K562 (cell line): ENCODE measurements around the gene GPX6. TPM values are rescaled to one million over a fixed set of nuclear protein-coding genes. Genes with fewer than 3 reads are reported as not detected.

Experiments used
- ATAC-seq: fragments of 200-7000 bp; cut with Tn5 transposase; 3 replicates; pipeline ENCODE4 v1.9.1; 2020; ENCODE audit warnings: moderate library complexity
- BruUV-seq: library from RNA; stranded (reverse); fragments of 400-500 nt; replicated peaks from 2 replicates; lab custom pipeline; 2021; lab: Mats Ljungman, UMichigan
- CTCF ChIA-PET: fragments of 300-600 bp; formaldehyde crosslinking; extraction: SDS; loops from one replicate; lab custom pipeline; 2021; ENCODE audit warnings: low intra/inter-chr PET ratio; lab: Yijun Ruan, JAX
- POLR2A ChIA-PET: fragments of 300-600, 350-650 bp; sonication (Branson Sonifier 250); formaldehyde crosslinking; extraction: SDS; loops from one replicate; lab custom pipeline; 2021; ENCODE audit warnings: antibody characterized with exemption, inconsistent platforms; lab: Yijun Ruan, JAX
- DNase-seq, 4 experiments: peaks; one replicate each; pipeline versions ENCODE4 v3.0.0 to v3.0.0-alpha.2; 2011 to 2018; ENCODE audit warnings: low spot score in 3 of 4, mixed read lengths in 3 of 4; ENCODE audit errors: extremely low read depth in 1 of 4
- FAIRE-seq: peaks from 2 replicates; lab custom pipeline; 2011; peaks lifted over from hg19 to GRCh38; lab: Jason Lieb, UNC
- H2AFZ ChIP-seq: 2 replicates; pipeline ENCODE4 v1.6.0; 2011; ENCODE audit warnings: low read depth, low read length, control low read depth, inconsistent platforms
- H3K27ac ChIP-seq: fragments of 200-600 bp; 3 replicates; pipeline ENCODE4 v1.8.0; 2011; ENCODE audit warnings: low read depth, mild to moderate bottlenecking, control low read depth, inconsistent platforms, low read length, moderate library complexity, mixed read lengths; ENCODE audit errors: extremely low read depth
- H3K27me3 ChIP-seq, 2 experiments: fragments of 300-600 bp in 1 of 2; 2 replicates in 1 of 2; 3 replicates in 1 of 2; pipeline versions ENCODE4 v1.6.0 to v1.8.0; 2011; ENCODE audit warnings: inconsistent platforms in 2 of 2, low read length in 2 of 2, mild to moderate bottlenecking in 1 of 2, mixed read lengths in 1 of 2, moderate library complexity in 1 of 2; ENCODE audit not compliant: control insufficient read depth in 2 of 2, insufficient read depth in 2 of 2
- H3K36me3 ChIP-seq: fragments of 300-600 bp; 3 replicates; pipeline ENCODE4 v1.8.0; 2011; ENCODE audit warnings: mild to moderate bottlenecking, low read length, inconsistent platforms; ENCODE audit not compliant: control insufficient read depth, insufficient read depth
- H3K4me1 ChIP-seq, 2 experiments: fragments of 200-600 bp in 1 of 2; replicated peaks in 1 of 2; 2 replicates in 1 of 2; 3 replicates in 1 of 2; pipeline versions ENCODE4 v1.5.1 to v1.8.0; 2011; ENCODE audit warnings: inconsistent platforms in 2 of 2, low read length in 2 of 2, mild to moderate bottlenecking in 1 of 2, mixed read lengths in 1 of 2, moderate library complexity in 1 of 2; ENCODE audit not compliant: control insufficient read depth in 2 of 2, insufficient read depth in 2 of 2
- H3K4me2 ChIP-seq: 2 replicates; pipeline ENCODE4 v1.6.1; 2011; ENCODE audit warnings: low read length, control low read depth, inconsistent platforms, mixed read lengths; ENCODE audit not compliant: insufficient read depth
- H3K4me3 ChIP-seq: fragments of 200-600 bp; sonication (generic), shearing (Covaris generic); 2 replicates; pipeline ENCODE4 v1.5.1; 2016; ENCODE audit warnings: control low read depth, inconsistent platforms
- H3K79me2 ChIP-seq: fragments of 200-600 bp; 3 replicates; pipeline ENCODE4 v1.8.0; 2011; ENCODE audit warnings: low read length, inconsistent platforms; ENCODE audit not compliant: control insufficient read depth, insufficient read depth
- H3K9ac ChIP-seq, 2 experiments: 2 replicates each; pipeline versions ENCODE4 v1.6.0 to v1.6.1; 2011; ENCODE audit warnings: low read depth in 2 of 2, low read length in 2 of 2, control low read depth in 1 of 2, inconsistent platforms in 1 of 2, mild to moderate bottlenecking in 1 of 2, mixed read lengths in 1 of 2; ENCODE audit not compliant: insufficient read depth in 1 of 2
- H3K9me1 ChIP-seq: one replicate; pipeline ENCODE4 v1.6.0; 2011; ENCODE audit warnings: inconsistent platforms, mild to moderate bottlenecking, low read length, moderate library complexity; ENCODE audit not compliant: control insufficient read depth, insufficient read depth
- H3K9me3 ChIP-seq: replicated peaks from 2 replicates; pipeline ENCODE4 v1.5.1; 2011; ENCODE audit warnings: low read depth, low read length, inconsistent platforms; ENCODE audit not compliant: control insufficient read depth, insufficient read depth
- H4K20me1 ChIP-seq: replicated peaks from 2 replicates; pipeline ENCODE4 v1.6.1; 2011; ENCODE audit warnings: low read length, inconsistent platforms, mixed read lengths; ENCODE audit not compliant: control insufficient read depth, insufficient read depth
- C11orf30 ChIP-seq: fragments of 450-650 bp; IDR thresholded peaks from 2 replicates; pipeline ENCODE4 v1.6.1; 2016; ENCODE audit warnings: low read depth, mild to moderate bottlenecking
- FOXA3 ChIP-seq, 2 experiments: fragments of 450-650 bp in 1 of 2; sonication (generic) in 1 of 2; formaldehyde crosslinking; IDR thresholded peaks in 1 of 2; conservative IDR thresholded peaks in 1 of 2; 2 replicates each; pipeline versions ENCODE4 v1.4.0 to v1.8.0; 2020 to 2022; ENCODE audit warnings: mild to moderate bottlenecking in 2 of 2, missing genetic modification reagents in 1 of 2
- JUND ChIP-seq, 2 experiments: IDR thresholded peaks; 2 replicates in 1 of 2; 3 replicates in 1 of 2; pipeline ENCODE4 v1.6.1; 2011; ENCODE audit warnings: borderline replicate concordance in 2 of 2, low read depth in 2 of 2, low read length in 2 of 2, improper control_type of control experiment in 1 of 2, missing biosample characterization in 1 of 2, missing genetic modification characterization in 1 of 2, missing genetic modification reagents in 1 of 2
- KDM5B ChIP-seq: fragments of 200-600 bp; sonication (generic); IDR thresholded peaks from 2 replicates; pipeline ENCODE4 v1.6.1; 2012; ENCODE audit warnings: low read depth, mild to moderate bottlenecking, moderate library complexity, low read length, control low read depth, inconsistent platforms; ENCODE audit not compliant: insufficient replicate concordance
- NRF1 ChIP-seq, 2 experiments: fragments of 450-650 bp; IDR thresholded peaks in 1 of 2; conservative IDR thresholded peaks in 1 of 2; 2 replicates each; pipeline ENCODE4 v1.6.1; 2014; ENCODE audit warnings: mild to moderate bottlenecking in 2 of 2
- POLR2A ChIP-seq: fragments of 450-650 bp; conservative IDR thresholded peaks from 2 replicates; pipeline ENCODE4 v1.6.1; 2016
- POU5F1 ChIP-seq: fragments of 150-350 bp; IDR thresholded peaks from 2 replicates; pipeline ENCODE4 v1.6.1; 2014; ENCODE audit warnings: borderline replicate concordance, low read length, low read depth, mild to moderate bottlenecking; ENCODE audit not compliant: partially characterized antibody
- TEAD4 ChIP-seq, 2 experiments: sonication (generic) in 1 of 2; formaldehyde crosslinking in 1 of 2; IDR thresholded peaks; 2 replicates each; pipeline versions ENCODE4 v1.6.1 to v1.8.0; 2012 to 2022; ENCODE audit warnings: borderline replicate concordance in 1 of 2, inconsistent platforms in 1 of 2, low read length in 1 of 2, mild to moderate bottlenecking in 1 of 2, missing genetic modification reagents in 1 of 2
- ZNF584 ChIP-seq: fragments of 200-800 bp; sonication (Bioruptor generic); IDR thresholded peaks from 2 replicates; pipeline ENCODE4 v1.6.1; 2016; ENCODE audit warnings: low read depth, mild to moderate bottlenecking, missing genetic modification characterization, missing compliant biosample characterization
- WGBS: fragments of 100-300 bp; shearing (Covaris generic); methylation state at CpG from one replicate; pipeline ENCODE4 v1.1.6; 2016; ENCODE audit warnings: low coverage, mixed read lengths; ENCODE audit not compliant: insufficient coverage; ENCODE audit errors: missing lambda C conversion rate; 5-methylcytosine and 5-hydroxymethylcytosine counted together
- in situ Hi-C: fragments of 300-500 bp; cut with MboI; formaldehyde crosslinking; loops from 4 replicates; pipeline ENCODE4 v1.15.0; 2018; ENCODE audit warnings: inconsistent platforms, mixed read lengths
- intact Hi-C: fragments of 100-400 bp; cut with micrococcal nuclease; formaldehyde crosslinking; loops from 2 replicates; pipeline ENCODE4 v1.14.2; 2022
- polyA plus RNA-seq, 8 experiments: library from polyadenylated mRNA; depleted of rRNA in 4 of 8; stranded (reverse) in 5 of 8; unstranded in 3 of 8; fragments of >200 nt; fragmentation: Nextera tagmentation in 2 of 8; fragmentation: Illumina TruSeq in 1 of 8; extraction: Ambion mirVana in 2 of 8; extraction: Trizol in 1 of 8; gene quantifications; 2 replicates each; pipeline versions ENCODE4 v1.2.1 to v1.2.3, GENCODE V29; 2011 to 2014; ENCODE audit warnings: inconsistent platforms in 1 of 8, missing spikeins in 1 of 8
- total RNA-seq, 7 experiments: library from RNA; depleted of rRNA in 6 of 7; stranded (reverse); fragments of >200 nt in 6 of 7; fragmentation: Illumina TruSeq in 2 of 7; extraction: Trizol in 2 of 7; gene quantifications; 2 replicates each; pipeline versions ENCODE4 v1.2.1 to v1.2.3, GENCODE V29; 2011 to 2021; ENCODE audit warnings: low replicate concordance in 1 of 7
- TF ChIP-seq, protein P1 (sequence below), 2 experiments: fragments of 450-650 bp; conservative IDR thresholded peaks; 2 replicates each; pipeline ENCODE4 v1.6.1; 2017; ENCODE audit warnings: mild to moderate bottlenecking in 2 of 2, moderate library complexity in 2 of 2
- TF ChIP-seq, protein P2 (sequence below): sonication (generic); formaldehyde crosslinking; IDR thresholded peaks from 2 replicates; pipeline ENCODE4 v1.8.1; 2023; ENCODE audit warnings: mild to moderate bottlenecking, missing genetic modification reagents, moderate library complexity
- TF ChIP-seq, protein P3 (sequence below): sonication (generic); IDR thresholded peaks from 2 replicates; pipeline ENCODE4 v1.6.1; 2016
- TF ChIP-seq, protein P4 (sequence below): fragments of 450-650 bp; formaldehyde crosslinking; IDR thresholded peaks from 2 replicates; pipeline ENCODE4 v1.4.0; 2020; ENCODE audit warnings: mild to moderate bottlenecking, mixed read lengths

Gene GPX6
- total and polyA plus RNA-seq, 9 of the 15 experiments (the other 6 are each of a cell fraction or from before 2014, with no cell fraction given), result not detected

DNA sequence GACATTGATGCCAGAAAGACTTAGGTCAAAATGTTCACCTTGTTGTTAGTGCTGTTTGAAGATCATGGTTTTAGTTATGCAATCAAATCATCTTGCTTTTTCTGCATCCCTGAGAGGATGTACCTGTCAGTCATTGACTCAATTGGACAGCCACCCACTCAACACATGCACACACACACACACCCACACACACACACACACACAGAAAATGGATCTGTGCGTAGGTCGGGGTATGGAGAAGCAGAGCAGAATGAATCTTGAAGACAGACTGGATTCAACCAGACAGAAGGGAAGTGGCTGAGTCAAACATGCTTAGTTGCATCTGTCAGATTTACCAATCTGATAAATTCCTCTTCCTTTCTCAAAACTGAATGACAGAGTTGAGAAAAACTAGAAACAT is 53.2 kb downstream of the GPX6 start (continued):
- TF ChIP-seq NRF1 (conservative IDR thresholded peaks at IDR 0.05 in 1 of 2, IDR thresholded peaks at IDR 0.05 in 1 of 2), result peak in 1 of 2 experiments; percentile 31; a peak in 1 of 4 replicates
- TF ChIP-seq ZNF584 (CRISPR knock-in tag), result peak; percentile 32; the same call in 1 of the 2 replicates
- TF ChIP-seq, protein P1, sequence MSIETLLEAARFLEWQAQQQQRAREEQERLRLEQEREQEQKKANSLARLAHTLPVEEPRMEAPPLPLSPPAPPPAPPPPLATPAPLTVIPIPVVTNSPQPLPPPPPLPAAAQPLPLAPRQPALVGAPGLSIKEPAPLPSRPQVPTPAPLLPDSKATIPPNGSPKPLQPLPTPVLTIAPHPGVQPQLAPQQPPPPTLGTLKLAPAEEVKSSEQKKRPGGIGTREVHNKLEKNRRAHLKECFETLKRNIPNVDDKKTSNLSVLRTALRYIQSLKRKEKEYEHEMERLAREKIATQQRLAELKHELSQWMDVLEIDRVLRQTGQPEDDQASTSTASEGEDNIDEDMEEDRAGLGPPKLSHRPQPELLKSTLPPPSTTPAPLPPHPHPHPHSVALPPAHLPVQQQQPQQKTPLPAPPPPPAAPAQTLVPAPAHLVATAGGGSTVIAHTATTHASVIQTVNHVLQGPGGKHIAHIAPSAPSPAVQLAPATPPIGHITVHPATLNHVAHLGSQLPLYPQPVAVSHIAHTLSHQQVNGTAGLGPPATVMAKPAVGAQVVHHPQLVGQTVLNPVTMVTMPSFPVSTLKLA (conservative IDR thresholded peaks at IDR 0.05), result 0 out of 4 replicates have a peak, but pooled peaks of 1 of the 2 experiments have one; percentile 16
- TF ChIP-seq TEAD4 (IDR thresholded peaks at IDR 0.05; ENCODE audit: low read length), result peak; percentile 76; the same call in 1 of the 2 replicates
- TF ChIP-seq TEAD4 (CRISPR knock-in tag; IDR thresholded peaks at IDR 0.05; ENCODE audit: borderline replicate concordance), result no peak
- TF ChIP-seq KDM5B, result no peak

DNA sequence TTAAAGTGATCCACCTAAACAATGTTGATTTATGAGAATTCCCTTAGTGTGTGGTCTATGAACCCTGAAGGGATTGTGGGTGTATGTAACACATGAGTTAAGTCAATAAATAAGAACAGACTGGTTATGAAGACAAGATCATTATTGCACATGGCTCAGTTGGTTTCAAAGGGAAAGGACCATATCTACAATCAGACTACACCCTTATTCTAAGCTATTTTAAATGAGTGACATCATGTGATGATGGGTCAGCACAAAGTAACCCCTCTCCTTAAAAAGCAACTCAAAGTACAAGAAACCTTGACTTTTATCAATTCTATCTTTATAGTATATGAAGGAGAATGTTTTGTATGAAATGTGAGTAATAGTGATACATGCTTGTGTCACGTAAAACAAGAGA is 57.0 kb downstream of the GPX6 start:
- Histone ChIP-seq H3K79me2 (no peaks in the 10 kb centered on the region), H3K4me1 (peaks cover 0 to 6% of the 10 kb centered on the region in 2 experiments; a peak in 1 of 5 replicates), H3K9me1 (no peaks in the 10 kb centered on the region), H2AFZ (no peak overlapping the region), H4K20me1 (no peaks in the 10 kb centered on the region), H3K9me3 (no peaks in the 10 kb centered on the region), H3K4me3 (no peak overlapping the region), H3K27me3 (no peaks in the 10 kb centered on the region; a peak in 1 of 5 replicates), H3K27ac (no peak overlapping the region), H3K9ac (no peak overlapping the region), H3K4me2 (no peak overlapping the region), H3K36me3 (no peaks in the 10 kb centered on the region)
- POLR2A ChIA-PET, result interaction anchor here (0.6 kb wide), 1 partner anchor 1091 kb away, joined by 3 read pairs; a partner anchor contains a TSS
- CTCF ChIA-PET, result no interaction called here
- 14% methylated on average over 1 of the region's 1 CpG for WGBS
- FAIRE-seq, result no peak
- in situ Hi-C loops (no loop called here), intact Hi-C loops (no loop called here)
- ATAC-seq, result no peak
- DNase-seq, result no peak
- no TSS peak for BruUV-seq
- TF ChIP-seq, protein P2, sequence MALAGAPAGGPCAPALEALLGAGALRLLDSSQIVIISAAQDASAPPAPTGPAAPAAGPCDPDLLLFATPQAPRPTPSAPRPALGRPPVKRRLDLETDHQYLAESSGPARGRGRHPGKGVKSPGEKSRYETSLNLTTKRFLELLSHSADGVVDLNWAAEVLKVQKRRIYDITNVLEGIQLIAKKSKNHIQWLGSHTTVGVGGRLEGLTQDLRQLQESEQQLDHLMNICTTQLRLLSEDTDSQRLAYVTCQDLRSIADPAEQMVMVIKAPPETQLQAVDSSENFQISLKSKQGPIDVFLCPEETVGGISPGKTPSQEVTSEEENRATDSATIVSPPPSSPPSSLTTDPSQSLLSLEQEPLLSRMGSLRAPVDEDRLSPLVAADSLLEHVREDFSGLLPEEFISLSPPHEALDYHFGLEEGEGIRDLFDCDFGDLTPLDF, result no peak
- TF ChIP-seq C11orf30 (peak; percentile 44; the same call in 1 of the 2 replicates), POU5F1 (no peak), POLR2A (no peak), JUND (IDR thresholded peaks at IDR 0.05; ENCODE audit: borderline replicate concordance, low read depth, low read length) (peak; percentile 27; the same call in 1 of the 2 replicates), JUND (tag; IDR thresholded peaks at IDR 0.05; ENCODE audit: borderline replicate concordance, low read depth, low read length) (peak; percentile 38; the same call in 1 of the 3 replicates), FOXA3 (CRISPR knock-in tag; conservative IDR thresholded peaks at IDR 0.05 in 1 of 2, IDR thresholded peaks at IDR 0.05 in 1 of 2) (0 out of 4 replicates have a peak, but pooled peaks of 1 of the 2 experiments have one; percentile 32)
- TF ChIP-seq, protein P3, sequence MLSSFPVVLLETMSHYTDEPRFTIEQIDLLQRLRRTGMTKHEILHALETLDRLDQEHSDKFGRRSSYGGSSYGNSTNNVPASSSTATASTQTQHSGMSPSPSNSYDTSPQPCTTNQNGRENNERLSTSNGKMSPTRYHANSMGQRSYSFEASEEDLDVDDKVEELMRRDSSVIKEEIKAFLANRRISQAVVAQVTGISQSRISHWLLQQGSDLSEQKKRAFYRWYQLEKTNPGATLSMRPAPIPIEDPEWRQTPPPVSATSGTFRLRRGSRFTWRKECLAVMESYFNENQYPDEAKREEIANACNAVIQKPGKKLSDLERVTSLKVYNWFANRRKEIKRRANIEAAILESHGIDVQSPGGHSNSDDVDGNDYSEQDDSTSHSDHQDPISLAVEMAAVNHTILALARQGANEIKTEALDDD, result peak; percentile 38; the same call in 1 of the 2 replicates
- TF ChIP-seq, protein P4, sequence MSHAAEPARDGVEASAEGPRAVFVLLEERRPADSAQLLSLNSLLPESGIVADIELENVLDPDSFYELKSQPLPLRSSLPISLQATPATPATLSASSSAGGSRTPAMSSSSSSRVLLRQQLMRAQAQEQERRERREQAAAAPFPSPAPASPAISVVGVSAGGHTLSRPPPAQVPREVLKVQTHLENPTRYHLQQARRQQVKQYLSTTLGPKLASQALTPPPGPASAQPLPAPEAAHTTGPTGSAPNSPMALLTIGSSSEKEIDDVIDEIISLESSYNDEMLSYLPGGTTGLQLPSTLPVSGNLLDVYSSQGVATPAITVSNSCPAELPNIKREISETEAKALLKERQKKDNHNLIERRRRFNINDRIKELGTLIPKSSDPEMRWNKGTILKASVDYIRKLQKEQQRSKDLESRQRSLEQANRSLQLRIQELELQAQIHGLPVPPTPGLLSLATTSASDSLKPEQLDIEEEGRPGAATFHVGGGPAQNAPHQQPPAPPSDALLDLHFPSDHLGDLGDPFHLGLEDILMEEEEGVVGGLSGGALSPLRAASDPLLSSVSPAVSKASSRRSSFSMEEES (CRISPR knock-in tag), result peak; percentile 48
